ENCODE measurements around the gene CFAP300.

- TF ChIP-seq CTCF (conservative IDR thresholded peaks at IDR 0.05 in 1 of 2, IDR thresholded peaks at IDR 0.05 in 1 of 2; ENCODE audit: low read depth in 1 of 2, low read length in 2 of 2) (no peak), EZH2 (IDR thresholded peaks at IDR 0.05; ENCODE audit: low read length, missing control alignments) (no peak)
These were observed 26.0 kb downstream of the CFAP300 start for GRCh38 chr11:102073253-102073652.
